IPS DF 4.7 (cell line): ENCODE measurements around the gene TKFC.

Experiments
- DNase-seq: peaks from one replicate; pipeline ENCODE4 v3.0.0-alpha.2; 2013; ENCODE audit warnings: low spot score; ENCODE audit errors: extremely low read depth

TKFC gene

GRCh38 chr11:61332797-61333549 is at the start of gene TKFC, which contains the start of gene DDB1:
Gene TKFC (plus strand): TSS chr11:61333228. CDS start chr11:61334729, 1,501 bp downstream.
Gene DDB1 (minus strand): TSS chr11:61333105. CDS start chr11:61332968, 137 bp downstream.
- DNase-seq: peak; percentile 83

- DNase-seq: no peak
Measured at GRCh38 chr11:61283613-61284012, 49.4 kb upstream of the TKFC start.

- DNase-seq: no peak
Measured at GRCh38 chr11:61287338-61287977, 45.6 kb upstream of the TKFC start.

- DNase-seq: no peak
Measured at GRCh38 chr11:61290905-61291690, 41.9 kb upstream of the TKFC start.

GRCh38 chr11:61292356-61292755 is 40.7 kb upstream of the TKFC start:
- no peak for DNase-seq

GRCh38 chr11:61293867-61294716 is 38.9 kb upstream of the TKFC start:
- DNase-seq: no peak

GRCh38 chr11:61294717-61295595 is 38.1 kb upstream of the TKFC start, which contains the start of gene VWCE:
Gene VWCE (minus strand): TSS chr11:61295316. CDS start chr11:61295037, 279 bp downstream.
- no peak for DNase-seq

- DNase-seq: no peak
Measured at GRCh38 chr11:61295596-61295926, 37.5 kb upstream of the TKFC start.

GRCh38 chr11:61297341-61297740 is 35.7 kb upstream of the TKFC start:
- DNase-seq: no peak

GRCh38 chr11:61297746-61298145 is 35.3 kb upstream of the TKFC start:
- no peak for DNase-seq

GRCh38 chr11:61298663-61299244 is 34.3 kb upstream of the TKFC start:
- DNase-seq: no peak

- no peak for DNase-seq
Measured at GRCh38 chr11:61302550-61302949, 30.5 kb upstream of the TKFC start.

- no peak for DNase-seq
Measured at GRCh38 chr11:61303725-61304124, 29.3 kb upstream of the TKFC start.

GRCh38 chr11:61305417-61305816 is 27.6 kb upstream of the TKFC start:
- DNase-seq: no peak

GRCh38 chr11:61306221-61306620 is 26.8 kb upstream of the TKFC start:
- no peak for DNase-seq

- no peak for DNase-seq
Measured at GRCh38 chr11:61307354-61307753, 25.7 kb upstream of the TKFC start.

- DNase-seq: no peak
Measured at GRCh38 chr11:61309141-61309540, 23.9 kb upstream of the TKFC start.

GRCh38 chr11:61309739-61310138 is 23.3 kb upstream of the TKFC start:
- no peak for DNase-seq

- no peak for DNase-seq
Measured at GRCh38 chr11:61310749-61311148, 22.3 kb upstream of the TKFC start.

- DNase-seq: no peak
Measured at GRCh38 chr11:61315260-61315659, 17.8 kb upstream of the TKFC start.
